T-helper 1 cell treated with Interleukin-12 subunit alpha and Interleukin-12 subunit beta and Interleukin-4 antibody, amounts not matched to agents 30 μg/mL and 1 μg/mL, for 36 hours (primary cell): ENCODE data around the gene PACS1.
"Not testable (repeated sequence)": the region's sequence is repeated elsewhere in the genome, so short reads cannot be mapped to it uniquely, and the experiment has no call there.

Experiments
- H3K27ac Mint-ChIP-seq: one replicate; pipeline ENCODE4 v1.8.0; 2021; ENCODE audit warnings: mild to moderate bottlenecking, mixed read lengths
- H3K27me3 Mint-ChIP-seq: one replicate; pipeline ENCODE4 v1.8.0; 2021; ENCODE audit warnings: low read depth, mixed read lengths
- H3K36me3 Mint-ChIP-seq: one replicate; pipeline ENCODE4 v1.8.0; 2021; ENCODE audit warnings: low read depth, mixed read lengths
- H3K4me1 Mint-ChIP-seq: one replicate; pipeline ENCODE4 v1.8.0; 2021; ENCODE audit warnings: low read depth, mixed read lengths
- H3K4me3 Mint-ChIP-seq: one replicate; pipeline ENCODE4 v1.8.0; 2021; ENCODE audit warnings: mild to moderate bottlenecking, moderate library complexity, mixed read lengths
- H3K9me3 Mint-ChIP-seq: one replicate; pipeline ENCODE4 v1.8.0; 2021; ENCODE audit warnings: mixed read lengths

PACS1 gene

DNA sequence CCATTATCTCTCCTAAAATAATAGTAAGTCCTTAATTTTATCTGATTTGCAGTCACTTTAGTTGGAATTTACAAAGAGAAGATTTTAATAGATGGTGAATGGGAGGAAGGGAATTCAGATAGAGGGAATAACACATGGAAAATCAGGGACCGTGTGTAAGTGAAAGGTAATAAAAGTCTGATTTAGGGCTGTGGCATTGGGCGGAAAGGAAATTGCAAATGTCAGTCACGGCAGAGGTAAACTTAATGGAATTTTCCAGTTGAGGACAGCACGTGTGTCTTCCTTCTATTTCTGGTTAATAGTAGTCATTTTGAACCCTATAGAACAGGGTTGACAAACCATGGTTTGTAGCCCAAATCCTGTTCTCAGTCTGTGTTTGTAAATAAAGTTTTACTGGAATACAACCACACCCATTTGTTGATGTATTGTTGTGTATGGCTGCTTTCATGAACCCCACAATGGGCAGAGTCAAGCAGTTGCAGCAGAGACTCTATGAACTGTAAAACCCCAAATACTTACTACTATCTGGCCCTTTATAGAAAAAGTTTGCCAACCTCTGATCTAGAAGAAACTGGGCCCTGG is 34.1 kb downstream of the PACS1 start:
- Mint-ChIP-seq H3K4me3 (no peak overlapping the region), H3K27me3 (no peaks in the 10 kb centered on the region), H3K9me3 (no peaks in the 10 kb centered on the region), H3K27ac (no peak overlapping the region), H3K4me1 (peaks cover 62% of the 10 kb centered on the region), H3K36me3 (peaks cover 14% of the 10 kb centered on the region)

DNA sequence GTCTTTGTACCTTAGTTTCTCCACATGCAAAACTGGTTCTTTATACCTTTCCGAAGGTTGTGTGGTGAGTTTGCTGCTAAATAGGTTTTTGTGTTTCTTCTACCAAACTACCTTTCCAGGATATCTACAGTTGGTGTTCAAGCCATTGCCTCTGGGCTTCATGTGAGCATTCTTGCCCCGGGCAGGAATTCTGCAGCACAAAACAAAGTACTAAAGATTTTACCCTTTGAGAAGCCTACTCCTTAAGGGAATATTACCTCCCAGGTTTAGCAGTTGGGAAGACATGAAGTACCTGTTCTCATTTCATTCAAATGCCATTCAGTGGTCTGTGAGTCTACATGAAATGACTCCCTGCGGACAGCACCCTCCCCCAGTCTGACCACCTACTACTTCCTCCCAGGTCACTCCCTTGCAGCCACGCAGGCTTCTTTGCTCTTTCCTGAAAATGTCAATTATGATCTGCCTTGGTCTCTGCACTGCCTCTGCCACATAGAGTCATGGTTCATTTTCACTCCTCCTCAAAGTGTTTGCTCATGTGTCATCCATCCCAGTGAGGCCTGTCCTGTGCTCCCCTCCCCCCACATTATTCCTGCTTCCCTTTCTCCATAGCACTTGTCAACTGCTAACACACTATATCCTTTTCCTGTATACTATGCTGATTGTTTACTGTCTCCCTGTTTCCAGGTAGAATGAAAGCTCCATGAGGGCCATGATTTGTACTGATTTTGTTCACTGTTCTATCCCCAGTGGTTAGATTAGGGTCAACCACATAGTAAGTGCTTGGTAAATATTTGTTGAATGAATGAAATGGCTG is 36.9 kb downstream of the PACS1 start:
- peaks cover 55% of the 10 kb centered on the region for H3K4me1 Mint-ChIP-seq

DNA sequence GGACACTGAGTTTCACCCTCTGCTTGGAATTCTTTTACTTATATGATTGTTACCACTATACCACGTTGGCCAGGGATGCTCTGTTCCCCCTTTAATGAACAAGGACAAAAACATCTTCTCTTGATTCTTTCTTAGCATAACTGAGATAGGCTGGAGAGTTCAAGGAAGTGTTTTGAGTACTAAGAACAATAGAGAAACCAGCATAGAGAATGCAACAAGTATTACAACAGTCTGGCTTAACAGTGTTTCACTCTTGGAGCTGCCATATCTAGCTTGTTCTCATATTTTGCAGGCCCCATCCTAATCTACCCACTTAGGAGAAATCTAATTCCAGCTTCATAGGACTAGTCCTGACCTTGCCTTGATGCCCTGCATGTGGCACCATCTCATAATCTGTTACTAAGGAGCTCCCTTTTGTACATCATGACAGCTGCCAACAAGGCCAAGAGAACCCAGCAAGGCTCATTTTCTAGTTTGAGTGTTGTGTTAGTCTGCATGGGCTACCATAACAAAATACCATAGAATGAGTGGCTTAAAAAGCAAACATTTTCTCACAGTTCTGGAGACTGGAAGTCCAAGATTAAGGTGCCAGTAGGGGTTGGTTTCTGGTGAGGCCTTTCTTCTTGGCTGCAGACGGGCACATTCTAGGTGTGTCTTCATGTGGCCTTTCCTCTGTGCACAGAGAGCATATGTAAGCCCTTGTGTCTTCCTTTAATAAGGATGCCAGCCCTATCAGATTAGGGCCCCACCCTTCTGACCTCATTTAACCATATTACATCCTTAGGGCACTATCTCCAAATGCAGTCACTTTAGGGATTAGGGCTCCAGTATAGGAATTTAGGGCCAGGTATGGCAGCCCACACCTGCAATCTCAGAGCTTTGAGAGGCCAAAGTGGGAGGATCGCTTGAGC is 37.8 kb downstream of the PACS1 start:
- Mint-ChIP-seq H3K9me3 (no peaks in the 10 kb centered on the region), H3K4me1 (peaks cover 63% of the 10 kb centered on the region), H3K27me3 (no peaks in the 10 kb centered on the region), H3K4me3 (no peak overlapping the region), H3K36me3 (peaks cover 11% of the 10 kb centered on the region), H3K27ac (peak overlapping the region; percentile 68)

More for the DNA sequence above, 36.9 kb downstream of the PACS1 start:
- peak overlapping the region; percentile 68 for H3K27ac Mint-ChIP-seq
- H3K9me3 Mint-ChIP-seq, result no peaks in the 10 kb centered on the region
- peak overlapping the region; percentile 3 for H3K4me3 Mint-ChIP-seq
- no peaks in the 10 kb centered on the region for H3K27me3 Mint-ChIP-seq
- H3K36me3 Mint-ChIP-seq, result peaks cover 12% of the 10 kb centered on the region

DNA sequence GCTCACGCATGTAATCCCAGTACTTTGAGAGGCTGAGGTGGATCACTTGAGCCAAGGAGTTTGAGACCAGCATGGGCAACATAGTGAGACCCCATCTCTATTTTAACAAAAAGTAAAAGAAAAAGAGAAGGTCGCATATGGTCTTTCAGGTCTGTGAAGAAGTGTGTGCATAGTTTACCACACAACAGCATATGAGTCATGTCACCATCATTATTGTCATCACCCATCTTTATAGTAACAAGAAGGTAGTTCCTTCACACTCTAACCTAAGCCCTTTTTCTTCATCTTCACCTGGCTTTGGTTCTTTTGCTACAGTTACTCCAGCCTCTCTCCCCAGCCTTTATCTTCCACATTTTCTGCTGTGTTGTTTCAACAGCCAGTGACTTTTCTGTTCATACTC is 39.2 kb downstream of the PACS1 start:
- H3K4me1 Mint-ChIP-seq, result peaks cover 64% of the 10 kb centered on the region
- no peaks in the 10 kb centered on the region for H3K27me3 Mint-ChIP-seq

DNA sequence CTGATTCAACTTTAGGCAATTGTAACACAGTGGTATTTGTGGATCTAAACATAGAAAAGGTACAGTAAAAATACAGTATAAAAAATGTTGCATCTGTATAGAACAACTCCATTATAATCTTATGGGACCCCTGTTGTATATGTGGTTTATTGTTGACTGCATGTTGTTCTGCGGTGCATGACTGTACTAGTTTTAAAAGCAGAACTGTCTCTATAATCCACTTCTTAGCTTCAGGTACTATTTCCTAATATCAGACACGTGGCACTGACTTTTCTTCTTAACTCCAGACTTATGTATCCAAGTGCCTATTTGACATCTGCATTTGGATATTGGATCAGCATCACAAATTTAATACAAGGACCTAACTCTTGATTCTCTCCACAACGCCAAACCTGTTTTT is 41.1 kb downstream of the PACS1 start:
- H3K27ac Mint-ChIP-seq, result no peak overlapping the region
- no peak overlapping the region for H3K4me3 Mint-ChIP-seq
- no peaks in the 10 kb centered on the region for H3K27me3 Mint-ChIP-seq
- peaks cover 67% of the 10 kb centered on the region for H3K4me1 Mint-ChIP-seq
- no peaks in the 10 kb centered on the region for H3K9me3 Mint-ChIP-seq
- peaks cover 6% of the 10 kb centered on the region for H3K36me3 Mint-ChIP-seq

More for the DNA sequence above, 39.2 kb downstream of the PACS1 start:
- Mint-ChIP-seq H3K36me3 (peaks cover 11% of the 10 kb centered on the region), H3K4me3 (no peak overlapping the region), H3K9me3 (no peaks in the 10 kb centered on the region), H3K27ac (peak overlapping the region; percentile 4)

DNA sequence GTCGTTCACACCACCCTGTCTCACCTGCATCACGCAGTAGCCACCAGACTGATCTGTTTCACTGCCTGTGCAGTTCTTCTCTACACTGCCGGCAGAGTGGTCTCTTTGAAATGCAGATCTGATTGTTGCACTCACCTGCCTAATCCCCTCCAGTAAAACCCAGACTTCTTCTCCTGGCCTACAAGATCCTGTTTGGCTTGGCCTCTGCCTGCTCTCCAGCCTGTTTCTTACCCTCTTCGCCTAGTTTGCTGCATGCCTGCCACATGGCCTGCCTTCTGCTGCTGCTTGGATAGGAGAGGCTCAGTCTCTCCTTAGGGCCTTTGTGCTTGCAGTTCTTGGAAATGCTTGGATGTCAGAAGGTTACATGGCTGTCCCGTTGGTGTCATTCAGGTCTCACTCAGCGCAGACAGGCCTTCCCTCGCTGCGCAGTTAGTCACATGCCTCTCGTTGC is 42.0 kb downstream of the PACS1 start:
- Mint-ChIP-seq H3K4me3 (no peak overlapping the region), H3K27me3 (no peaks in the 10 kb centered on the region), H3K9me3 (no peaks in the 10 kb centered on the region), H3K36me3 (peaks cover 5% of the 10 kb centered on the region), H3K27ac (peak overlapping the region; percentile 49), H3K4me1 (peaks cover 72% of the 10 kb centered on the region)

DNA sequence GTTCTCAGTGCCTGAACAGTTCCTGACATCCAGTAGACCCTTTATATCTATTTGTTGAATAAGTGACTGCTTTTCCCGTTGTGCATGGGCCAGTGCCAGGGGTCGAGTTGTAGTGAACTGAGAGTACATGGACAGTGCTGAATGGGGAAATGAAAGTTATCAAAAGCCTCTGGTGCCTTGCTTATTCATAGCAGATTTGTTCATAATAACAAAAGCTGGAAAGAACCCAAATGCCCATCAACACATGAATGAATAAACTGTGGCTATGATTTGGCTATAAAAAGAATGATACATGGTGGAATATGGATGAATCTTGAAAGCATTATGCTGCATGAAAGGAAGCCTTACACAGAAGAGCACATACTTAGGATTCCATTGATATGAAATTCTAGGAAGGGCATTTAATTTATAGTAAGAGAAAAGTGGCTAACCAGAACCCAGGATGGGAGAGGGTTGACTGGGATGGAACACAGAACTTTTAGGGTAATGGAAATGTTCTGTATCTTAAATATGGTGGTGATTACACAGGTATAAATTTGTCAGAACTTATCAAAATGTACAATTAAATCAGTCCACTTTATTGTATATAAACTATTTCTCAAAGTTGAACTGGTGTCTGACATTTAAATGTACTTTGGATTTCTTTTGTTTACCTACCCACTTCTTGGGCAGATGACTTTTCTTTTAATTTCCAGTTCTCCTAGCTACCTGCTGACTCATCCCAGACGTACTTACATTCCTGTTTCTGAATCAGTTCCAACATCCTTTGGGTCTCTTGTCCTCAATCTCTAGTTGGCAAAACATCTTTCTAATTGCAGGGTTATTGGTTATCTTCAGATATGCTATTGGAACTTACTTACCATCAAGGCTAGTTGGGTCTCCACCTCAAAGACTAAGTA is 42.8 kb downstream of the PACS1 start:
- no peaks in the 10 kb centered on the region for H3K27me3 Mint-ChIP-seq
- H3K36me3 Mint-ChIP-seq, result no peaks in the 10 kb centered on the region
- H3K4me1 Mint-ChIP-seq, result peaks cover 69% of the 10 kb centered on the region
- H3K27ac Mint-ChIP-seq, result peak overlapping the region; percentile 80
- no peaks in the 10 kb centered on the region for H3K9me3 Mint-ChIP-seq
- no peak overlapping the region for H3K4me3 Mint-ChIP-seq

DNA sequence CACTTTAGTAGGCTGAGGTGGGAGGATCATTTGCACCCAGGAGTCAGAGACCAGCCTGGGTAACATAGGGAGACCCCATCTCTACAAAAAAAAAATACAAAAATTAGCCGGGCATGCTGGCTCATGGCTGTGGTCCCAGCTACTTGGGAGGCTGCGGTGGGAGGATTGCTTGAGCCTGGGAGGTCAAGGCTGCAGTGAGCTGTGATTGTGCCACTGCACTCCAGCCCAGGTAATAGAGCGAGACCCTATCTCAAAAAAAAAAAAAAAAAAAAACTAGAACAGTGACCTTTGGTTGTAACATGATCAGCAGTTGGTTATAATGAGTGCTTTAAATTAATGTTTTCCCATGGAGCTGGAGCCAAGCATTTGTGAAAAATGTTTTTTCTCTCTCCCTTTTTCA is 44.9 kb downstream of the PACS1 start:
- peaks cover 66% of the 10 kb centered on the region for H3K4me1 Mint-ChIP-seq
- H3K9me3 Mint-ChIP-seq, H3K27me3 Mint-ChIP-seq, H3K36me3 Mint-ChIP-seq, H3K4me3 Mint-ChIP-seq: not testable (repeated sequence)
- H3K27ac Mint-ChIP-seq, result peak overlapping the region; percentile 72

DNA sequence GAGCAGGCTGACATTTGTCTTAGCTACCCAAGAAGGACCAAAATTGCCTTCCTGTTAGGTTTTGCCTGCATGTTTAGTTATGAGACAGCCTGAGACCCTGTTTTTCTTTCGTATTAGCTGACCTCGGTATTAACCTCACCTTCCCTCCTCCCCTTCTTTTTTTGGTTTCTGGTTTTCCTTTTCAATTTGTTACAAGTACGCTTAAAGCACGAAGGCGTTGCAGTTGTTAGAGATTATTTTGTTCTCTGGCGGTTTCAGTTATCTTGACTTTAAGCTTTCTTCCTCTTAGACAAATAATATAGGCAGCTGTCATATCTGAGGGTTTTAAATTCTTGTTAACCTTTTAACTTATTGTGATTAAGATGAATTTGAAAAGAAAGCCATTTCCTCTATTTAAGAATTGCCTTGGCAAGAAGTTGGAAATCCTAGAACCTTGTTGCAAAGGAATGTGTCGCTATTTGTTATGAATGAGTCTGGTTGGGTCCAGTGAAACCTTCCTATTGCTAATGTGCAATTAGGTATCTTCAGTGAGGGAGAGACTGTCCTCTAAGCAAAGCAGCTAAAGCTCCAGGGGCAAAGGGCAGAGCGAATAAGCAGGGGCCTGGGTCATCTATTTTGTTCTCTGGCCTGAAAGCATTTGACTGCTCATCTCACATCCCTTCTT is 45.7 kb downstream of the PACS1 start:
- H3K4me1 Mint-ChIP-seq, result peaks cover 69% of the 10 kb centered on the region
- peak overlapping the region; percentile 67 for H3K4me3 Mint-ChIP-seq
- H3K36me3 Mint-ChIP-seq, result no peaks in the 10 kb centered on the region
- H3K27ac Mint-ChIP-seq, result peak overlapping the region; percentile 72
- no peaks in the 10 kb centered on the region for H3K9me3 Mint-ChIP-seq
- no peaks in the 10 kb centered on the region for H3K27me3 Mint-ChIP-seq

DNA sequence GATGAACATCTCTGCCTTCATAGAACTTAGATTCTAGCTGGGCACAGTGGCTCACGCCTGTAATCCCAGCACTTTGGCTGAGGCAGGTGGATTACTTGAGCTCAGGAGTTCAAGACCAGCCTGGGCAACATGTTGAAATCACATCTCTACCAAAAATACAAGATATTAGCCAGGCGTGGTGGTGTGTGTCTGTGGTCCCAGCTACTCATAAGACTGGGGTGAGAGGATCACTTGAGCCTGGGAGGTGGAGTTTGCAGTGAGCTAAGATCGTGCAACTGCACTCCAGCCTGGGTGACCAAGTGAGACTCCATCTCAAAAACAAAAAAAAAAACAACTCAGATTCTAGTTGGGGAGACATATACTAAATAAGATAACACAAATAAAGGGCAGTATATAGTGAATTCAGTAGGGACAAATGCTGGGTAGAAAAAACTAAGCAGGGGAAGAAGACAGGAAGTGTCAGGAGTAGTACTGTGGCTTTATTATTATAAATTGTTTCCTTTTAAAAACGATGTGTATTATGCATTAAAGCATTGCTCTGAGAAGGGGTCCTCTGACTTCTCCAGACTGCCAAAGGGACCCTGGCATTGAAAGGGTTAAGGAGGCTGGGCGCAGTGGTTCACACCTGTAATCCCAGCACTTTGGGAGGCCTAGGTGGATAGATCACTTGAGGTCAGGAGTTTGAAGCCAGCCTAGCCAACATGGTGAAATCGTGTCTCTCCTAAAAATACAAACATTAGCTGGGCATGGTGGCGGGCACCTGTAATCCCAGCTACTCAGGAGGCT is 46.7 kb downstream of the PACS1 start:
- Mint-ChIP-seq H3K27ac (peak overlapping the region; percentile 72), H3K36me3 (peaks cover 2% of the 10 kb centered on the region)

DNA sequence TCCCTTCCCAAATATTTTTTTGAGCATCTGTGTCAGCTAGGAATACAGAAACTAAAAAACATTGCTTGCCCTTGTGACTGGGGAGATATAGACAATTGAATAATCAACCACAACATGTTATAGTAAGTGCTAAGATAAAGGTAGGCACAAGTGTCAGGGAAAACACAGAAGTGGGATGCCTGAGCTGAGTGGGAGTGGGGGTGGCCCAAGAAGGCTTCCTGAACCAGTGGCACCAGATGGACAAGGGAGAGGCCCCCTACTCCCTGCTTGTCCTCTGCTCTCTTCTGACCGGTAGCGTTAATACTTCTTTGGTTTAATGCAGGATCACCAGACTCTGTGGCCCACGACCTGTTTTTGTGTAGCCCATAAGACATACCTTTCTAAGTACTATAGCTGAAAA is 48.8 kb downstream of the PACS1 start:
- Mint-ChIP-seq H3K27ac (no peak overlapping the region), H3K27me3 (no peaks in the 10 kb centered on the region), H3K9me3 (no peaks in the 10 kb centered on the region), H3K36me3 (peaks cover 3% of the 10 kb centered on the region), H3K4me3 (no peak overlapping the region), H3K4me1 (peaks cover 51% of the 10 kb centered on the region)

More for the DNA sequence above, 46.7 kb downstream of the PACS1 start:
- H3K27me3 Mint-ChIP-seq, result no peaks in the 10 kb centered on the region
- H3K9me3 Mint-ChIP-seq, result no peaks in the 10 kb centered on the region
- H3K4me1 Mint-ChIP-seq, result peaks cover 68% of the 10 kb centered on the region
- H3K4me3 Mint-ChIP-seq, result peak overlapping the region; percentile 67

DNA sequence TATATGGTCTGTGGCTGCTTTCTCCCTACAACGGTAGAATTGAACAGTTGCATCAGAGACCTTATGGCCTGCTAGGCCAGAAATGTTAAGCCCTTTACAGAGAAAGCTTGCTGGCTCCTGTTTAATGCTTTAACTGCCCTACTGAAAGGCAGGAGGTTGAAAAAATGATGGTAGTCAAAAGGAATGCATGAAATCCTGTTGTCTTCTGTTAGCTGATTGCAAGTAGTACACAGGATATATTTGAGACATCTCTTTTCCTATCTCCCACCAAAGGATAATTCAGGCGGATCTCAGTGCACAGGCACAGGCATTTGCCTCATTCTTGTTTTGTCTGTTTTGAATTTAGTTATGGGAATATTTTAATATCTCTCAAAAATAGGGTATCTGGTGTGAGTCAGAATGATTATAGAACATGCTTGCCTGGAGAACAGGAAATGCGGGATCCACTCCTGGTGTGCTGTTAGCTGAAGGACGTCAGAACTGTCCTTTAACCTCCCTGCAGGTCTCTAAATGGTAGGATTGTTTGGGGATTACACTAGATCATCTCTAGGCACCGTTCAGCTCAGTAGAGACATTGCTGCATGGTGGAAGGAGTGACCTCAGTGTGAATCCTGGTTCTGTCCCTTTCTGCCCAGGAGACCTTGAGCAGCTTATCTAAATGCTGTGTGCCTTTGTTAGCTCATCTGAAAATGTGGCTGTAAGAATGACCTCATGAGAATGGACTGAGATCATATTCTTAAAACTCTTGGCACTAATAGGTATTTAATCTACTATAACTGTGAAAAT is 49.5 kb downstream of the PACS1 start:
- Mint-ChIP-seq H3K27ac (no peak overlapping the region), H3K36me3 (peaks cover 3% of the 10 kb centered on the region), H3K4me3 (no peak overlapping the region), H3K9me3 (no peaks in the 10 kb centered on the region), H3K4me1 (peaks cover 54% of the 10 kb centered on the region), H3K27me3 (no peaks in the 10 kb centered on the region)
